Measurements from ENCODE around the gene LDLRAD3.

Gene LDLRAD3

GRCh38 chr11:36077886-36078685 lies 134.2 kb downstream of the LDLRAD3 start:
- no peak for DNase-seq (ENCODE audit: low read depth)

- no peak for DNase-seq (ENCODE audit: low read depth)
Observed at GRCh38 chr11:36078686-36079055, 134.8 kb downstream of the LDLRAD3 start.

- no peak for DNase-seq (ENCODE audit: low read depth)
Observed at GRCh38 chr11:36079878-36080675, 136.2 kb downstream of the LDLRAD3 start.

GRCh38 chr11:36081274-36081945 lies 137.5 kb downstream of the LDLRAD3 start:
- no peak for DNase-seq (ENCODE audit: low read depth)

GRCh38 chr11:36086366-36086765 lies 142.5 kb downstream of the LDLRAD3 start:
- no peak for DNase-seq (ENCODE audit: low read depth)

GRCh38 chr11:36088266-36088972 lies 144.6 kb downstream of the LDLRAD3 start:
- DNase-seq (ENCODE audit: low read depth): no peak

GRCh38 chr11:36089920-36090319 lies 146.1 kb downstream of the LDLRAD3 start:
- no peak for DNase-seq (ENCODE audit: low read depth)

- no peak for DNase-seq (ENCODE audit: low read depth)
Observed at GRCh38 chr11:36090356-36091109, 146.7 kb downstream of the LDLRAD3 start.

- DNase-seq (ENCODE audit: low read depth): no peak
Observed at GRCh38 chr11:36091256-36091811, 147.5 kb downstream of the LDLRAD3 start.

GRCh38 chr11:36092314-36093030 lies 148.6 kb downstream of the LDLRAD3 start:
- DNase-seq (ENCODE audit: low read depth): no peak

- DNase-seq (ENCODE audit: low read depth): no peak
Observed at GRCh38 chr11:36093548-36093947, 149.7 kb downstream of the LDLRAD3 start.

- no peak for DNase-seq (ENCODE audit: low read depth)
Observed at GRCh38 chr11:36094164-36094563, 150.3 kb downstream of the LDLRAD3 start.

- DNase-seq (ENCODE audit: low read depth): no peak
Observed at GRCh38 chr11:36095716-36096115, 151.9 kb downstream of the LDLRAD3 start.

- no peak for DNase-seq (ENCODE audit: low read depth)
Observed at GRCh38 chr11:36097219-36097650, 153.4 kb downstream of the LDLRAD3 start.

GRCh38 chr11:36098087-36098486 lies 154.2 kb downstream of the LDLRAD3 start:
- no peak for DNase-seq (ENCODE audit: low read depth)

GRCh38 chr11:36098853-36099375 lies 155.1 kb downstream of the LDLRAD3 start:
- DNase-seq (ENCODE audit: low read depth): no peak

GRCh38 chr11:36101466-36101865 lies 157.6 kb downstream of the LDLRAD3 start:
- DNase-seq (ENCODE audit: low read depth): no peak

- no peak for DNase-seq (ENCODE audit: low read depth)
Observed at GRCh38 chr11:36102868-36103267, 159.0 kb downstream of the LDLRAD3 start.

- no peak for DNase-seq (ENCODE audit: low read depth)
Observed at GRCh38 chr11:36103933-36104530, 160.2 kb downstream of the LDLRAD3 start.

- DNase-seq (ENCODE audit: low read depth): no peak
Observed at GRCh38 chr11:36104660-36104992, 160.8 kb downstream of the LDLRAD3 start.

Data from stimulated activated CD8-positive, alpha-beta memory T cell treated with anti-CD3 and anti-CD28 coated beads, Interleukin-7, amount 100 ng/mL, for 24 hours (primary cell).